Nephron (organoid): ENCODE results near the gene ABHD11.
A peak's percentile ranks its signal among the peaks of the same experiment; 100 is the strongest.

ENCODE experiments used
- H3K27ac Mint-ChIP-seq, 3 experiments: 2 replicates each; pipeline ENCODE4 v1.8.0; 2020; ENCODE audit warnings: mixed read lengths in 3 of 3, mild to moderate bottlenecking in 2 of 3, moderate library complexity in 1 of 3
- H3K27me3 Mint-ChIP-seq: 2 replicates; pipeline ENCODE4 v1.8.0; 2021; ENCODE audit warnings: low read depth, mild to moderate bottlenecking, moderate library complexity, mixed read lengths
- H3K36me3 Mint-ChIP-seq: 2 replicates; pipeline ENCODE4 v1.8.0; 2020; ENCODE audit warnings: low read depth, mixed read lengths
- H3K4me1 Mint-ChIP-seq: 2 replicates; pipeline ENCODE4 v1.8.0; 2020; ENCODE audit warnings: mixed read lengths
- H3K4me3 Mint-ChIP-seq, 3 experiments: 2 replicates each; pipeline ENCODE4 v1.8.0; 2020; ENCODE audit warnings: mild to moderate bottlenecking in 3 of 3, mixed read lengths in 3 of 3, moderate library complexity in 2 of 3
- H3K9me3 Mint-ChIP-seq: 2 replicates; pipeline ENCODE4 v1.8.0; 2020; ENCODE audit warnings: mixed read lengths
- TF ChIP-seq, protein P1 (sequence below), 3 experiments: fragments of 200-600 bp; sonication (generic); IDR thresholded peaks; one replicate each; pipeline ENCODE4 v1.5.0; 2021; ENCODE audit warnings: antibody characterized with exemption in 3 of 3; ENCODE audit not compliant: unreplicated experiment in 3 of 3

Gene ABHD11

DNA sequence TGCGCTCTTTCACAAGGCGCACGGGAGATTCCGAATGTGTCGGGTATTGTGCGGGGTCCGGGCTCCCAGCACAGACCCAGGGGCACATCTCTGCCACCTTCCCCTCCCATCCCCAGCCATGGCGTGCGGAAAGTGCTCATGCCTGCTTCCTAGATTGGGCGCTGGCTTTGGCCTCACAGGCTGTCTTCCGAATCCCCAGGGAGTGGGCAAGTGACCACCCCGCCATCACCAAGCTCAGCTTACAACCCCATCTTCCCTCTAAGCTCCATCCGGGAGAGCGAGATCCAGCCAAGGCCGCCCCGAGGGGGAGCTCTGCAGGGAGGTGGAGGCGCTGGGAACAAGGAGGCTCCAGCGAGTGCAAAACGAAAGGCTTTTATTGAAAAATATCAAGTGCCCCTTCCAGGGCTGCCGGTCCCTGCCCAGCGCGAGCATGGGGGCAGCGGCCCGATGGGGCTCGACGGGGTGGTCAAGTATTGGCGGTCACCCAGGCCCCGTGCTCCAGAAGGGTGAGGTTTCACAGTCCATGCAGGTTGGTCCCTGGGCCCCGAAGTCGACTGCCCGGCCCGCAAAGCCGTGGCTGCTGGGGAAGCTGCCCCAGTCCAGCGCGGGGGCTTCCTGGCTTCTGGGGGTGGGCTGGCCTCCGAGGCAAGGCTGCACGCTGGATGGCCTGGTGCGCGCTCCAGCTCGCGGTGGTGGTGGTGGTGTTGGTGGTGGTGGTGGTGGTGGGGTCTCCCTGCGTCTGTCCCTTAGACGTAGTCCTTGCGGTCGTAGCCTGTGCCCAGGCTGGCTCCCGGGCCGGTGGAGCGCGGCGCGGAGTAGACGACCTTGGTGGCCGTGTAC, 30.3 kb upstream of the ABHD11 start:
- TF ChIP-seq, protein P1, sequence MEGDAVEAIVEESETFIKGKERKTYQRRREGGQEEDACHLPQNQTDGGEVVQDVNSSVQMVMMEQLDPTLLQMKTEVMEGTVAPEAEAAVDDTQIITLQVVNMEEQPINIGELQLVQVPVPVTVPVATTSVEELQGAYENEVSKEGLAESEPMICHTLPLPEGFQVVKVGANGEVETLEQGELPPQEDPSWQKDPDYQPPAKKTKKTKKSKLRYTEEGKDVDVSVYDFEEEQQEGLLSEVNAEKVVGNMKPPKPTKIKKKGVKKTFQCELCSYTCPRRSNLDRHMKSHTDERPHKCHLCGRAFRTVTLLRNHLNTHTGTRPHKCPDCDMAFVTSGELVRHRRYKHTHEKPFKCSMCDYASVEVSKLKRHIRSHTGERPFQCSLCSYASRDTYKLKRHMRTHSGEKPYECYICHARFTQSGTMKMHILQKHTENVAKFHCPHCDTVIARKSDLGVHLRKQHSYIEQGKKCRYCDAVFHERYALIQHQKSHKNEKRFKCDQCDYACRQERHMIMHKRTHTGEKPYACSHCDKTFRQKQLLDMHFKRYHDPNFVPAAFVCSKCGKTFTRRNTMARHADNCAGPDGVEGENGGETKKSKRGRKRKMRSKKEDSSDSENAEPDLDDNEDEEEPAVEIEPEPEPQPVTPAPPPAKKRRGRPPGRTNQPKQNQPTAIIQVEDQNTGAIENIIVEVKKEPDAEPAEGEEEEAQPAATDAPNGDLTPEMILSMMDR (IDR thresholded peaks at IDR 0.05; ENCODE audit: unreplicated experiment in 3 of 3): no peak
- Mint-ChIP-seq H3K9me3 (no peaks in the 10 kb centered on the region), H3K4me1 (no peaks in the 10 kb centered on the region), H3K4me3 (peak overlapping the region; percentile 30 to 61 (median 36)), H3K36me3 (no peaks in the 10 kb centered on the region), H3K27ac (peak overlapping the region in 1 of 3 experiments; percentile 35), H3K27me3 (peaks cover 57% of the 10 kb centered on the region)

DNA sequence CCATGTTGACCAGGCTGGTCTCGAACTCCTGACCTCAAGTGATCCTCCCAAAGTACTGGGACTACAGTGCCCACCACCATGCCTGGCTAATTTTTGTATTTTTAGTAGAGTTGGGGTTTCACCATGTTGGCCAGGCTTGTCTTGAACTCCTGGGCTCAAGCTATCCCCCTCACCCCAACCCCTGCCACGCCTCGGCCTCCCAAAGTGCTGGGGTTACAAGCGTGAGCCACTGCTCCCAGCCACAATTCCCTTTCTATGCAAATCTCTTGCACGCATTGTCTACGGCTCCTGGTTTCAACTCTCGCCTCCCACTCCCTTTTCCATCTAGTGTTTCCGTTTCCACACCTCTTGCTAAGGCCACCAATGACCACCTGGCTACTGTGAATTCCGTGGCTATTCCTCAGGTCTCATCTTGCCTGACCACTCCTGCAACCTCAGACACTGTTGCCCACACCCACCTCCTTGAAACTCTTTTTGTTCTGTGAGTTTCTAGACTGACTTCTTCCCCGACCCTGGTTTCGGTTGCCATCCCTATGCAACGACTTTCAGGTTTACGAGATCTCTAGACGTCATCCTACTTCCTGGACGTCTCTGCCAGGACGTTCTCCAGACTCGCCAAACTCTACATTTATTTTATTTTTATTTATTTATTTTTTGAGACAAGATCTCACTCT, 28.1 kb upstream of the ABHD11 start:
- H3K4me1 Mint-ChIP-seq: no peaks in the 10 kb centered on the region
- no peaks in the 10 kb centered on the region for H3K9me3 Mint-ChIP-seq
- H3K27ac Mint-ChIP-seq: peak overlapping the region in 1 of 3 experiments; percentile 3
- H3K4me3 Mint-ChIP-seq: no peak overlapping the region
- peaks cover 45% of the 10 kb centered on the region for H3K27me3 Mint-ChIP-seq
- H3K36me3 Mint-ChIP-seq: no peaks in the 10 kb centered on the region
- TF ChIP-seq, protein P1 (IDR thresholded peaks at IDR 0.05; ENCODE audit: unreplicated experiment in 3 of 3): no peak

DNA sequence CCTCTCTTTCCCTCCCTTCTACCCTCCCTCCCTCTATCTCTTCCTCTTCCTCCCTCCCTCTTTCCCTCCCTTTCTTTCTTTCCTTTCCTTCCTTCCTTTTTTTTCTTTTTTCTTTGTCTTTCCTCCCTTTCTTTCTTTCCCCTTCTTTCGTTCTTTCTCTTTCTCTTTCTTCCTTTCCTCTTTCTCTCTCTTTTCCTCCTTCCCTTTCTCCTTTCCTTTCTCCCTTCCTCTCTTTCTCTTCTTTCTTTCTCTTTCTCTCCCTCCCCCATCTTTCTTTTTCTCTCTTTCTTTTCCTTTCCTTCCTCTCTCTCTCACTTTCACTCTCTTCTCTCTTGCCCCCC, 24.0 kb upstream of the ABHD11 start:
- TF ChIP-seq, protein P1 (IDR thresholded peaks at IDR 0.05; ENCODE audit: unreplicated experiment in 3 of 3): no peak
- no peak overlapping the region for H3K4me3 Mint-ChIP-seq
- H3K36me3 Mint-ChIP-seq: no peaks in the 10 kb centered on the region
- H3K4me1 Mint-ChIP-seq: no peaks in the 10 kb centered on the region
- no peaks in the 10 kb centered on the region for H3K9me3 Mint-ChIP-seq
- peaks cover 13% of the 10 kb centered on the region for H3K27me3 Mint-ChIP-seq
- peak overlapping the region in 1 of 3 experiments; percentile 91 for H3K27ac Mint-ChIP-seq

DNA sequence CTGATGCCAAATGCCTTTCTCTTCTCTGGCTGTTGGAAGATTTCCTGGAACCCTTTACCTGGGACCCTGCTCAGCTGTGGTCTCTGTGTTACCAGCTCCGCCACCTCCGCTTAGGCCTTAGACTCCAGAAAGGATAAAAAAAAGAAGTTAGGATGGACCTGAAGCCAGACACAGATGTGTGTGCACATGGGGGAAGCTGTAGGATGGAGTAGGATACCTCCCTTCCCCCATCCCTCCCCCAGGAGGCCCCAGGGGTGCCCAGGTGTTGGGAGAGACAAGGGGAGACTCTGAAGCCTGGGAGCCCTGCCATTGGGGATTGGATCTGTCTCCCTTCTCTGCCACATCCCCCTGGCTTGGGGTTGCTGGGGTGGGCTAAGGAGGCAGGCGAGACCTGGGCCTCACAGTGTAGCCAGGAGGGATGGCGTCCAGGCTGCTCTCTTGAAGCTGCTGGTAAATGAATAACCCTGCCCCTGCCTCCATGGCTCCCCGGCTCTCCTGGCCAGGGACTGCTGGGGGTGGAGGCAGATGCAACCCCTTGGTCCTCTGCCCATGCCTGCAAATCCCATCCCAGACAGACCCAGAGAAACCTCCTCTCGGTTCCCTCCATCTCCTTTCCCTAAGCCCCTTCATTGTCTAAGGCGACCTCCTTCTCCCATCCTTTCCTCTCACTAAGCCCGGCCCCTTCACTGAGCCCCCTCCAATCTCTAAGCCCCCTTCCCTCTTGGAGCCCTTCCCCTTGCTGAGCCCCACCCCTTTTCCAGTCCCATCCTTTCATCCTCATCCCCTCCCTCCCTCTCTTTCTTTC, 23.5 kb upstream of the ABHD11 start:
- H3K36me3 Mint-ChIP-seq: no peaks in the 10 kb centered on the region
- no peaks in the 10 kb centered on the region for H3K9me3 Mint-ChIP-seq
- H3K4me3 Mint-ChIP-seq: no peak overlapping the region
- H3K4me1 Mint-ChIP-seq: no peaks in the 10 kb centered on the region
- peaks cover 9% of the 10 kb centered on the region for H3K27me3 Mint-ChIP-seq
- H3K27ac Mint-ChIP-seq: peak overlapping the region in 2 of 3 experiments; percentile 80 to 91
- TF ChIP-seq, protein P1 (IDR thresholded peaks at IDR 0.05; ENCODE audit: unreplicated experiment in 3 of 3): no peak

DNA sequence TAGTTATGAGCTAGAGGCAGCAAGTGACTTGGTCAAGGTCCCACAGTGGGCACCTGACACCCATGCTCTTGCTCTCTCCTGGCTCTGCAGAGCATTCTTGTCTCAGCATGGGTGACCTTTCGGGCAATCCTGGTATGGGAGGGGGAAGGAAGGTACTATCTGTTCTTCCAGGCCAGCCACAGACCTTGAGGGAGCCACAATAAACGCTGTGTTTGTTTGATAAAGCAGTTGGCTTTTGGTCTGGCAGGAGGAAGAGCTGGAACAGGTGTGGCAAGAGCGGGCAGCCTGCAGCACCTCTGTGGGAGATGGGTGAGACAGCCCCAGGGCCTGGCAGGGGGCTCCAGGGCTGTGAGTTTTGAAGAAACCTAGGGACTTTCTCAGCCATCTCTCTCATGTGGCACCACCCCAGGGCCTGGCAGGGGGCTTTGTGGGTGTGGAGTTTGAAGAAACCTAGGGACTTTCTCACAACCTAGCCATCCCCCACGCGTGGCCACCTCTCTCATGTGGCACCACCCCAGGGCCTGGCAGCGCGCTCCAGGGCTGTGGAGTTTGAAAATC, 20.1 kb upstream of the ABHD11 start:
- TF ChIP-seq, protein P1 (IDR thresholded peaks at IDR 0.05; ENCODE audit: unreplicated experiment in 3 of 3): no peak
- Mint-ChIP-seq H3K27ac (peak overlapping the region in 1 of 3 experiments; percentile 56), H3K9me3 (no peaks in the 10 kb centered on the region), H3K4me3 (no peak overlapping the region), H3K4me1 (no peaks in the 10 kb centered on the region), H3K36me3 (no peaks in the 10 kb centered on the region), H3K27me3 (peaks cover 1% of the 10 kb centered on the region)
